ENCODE measurements around the gene PARD6B.

The PARD6B gene

GRCh38 chr20:50721881-50722281 is 9.5 kb upstream of the PARD6B start:
- no peak for TF ChIP-seq JUND (IDR thresholded peaks at IDR 0.05; ENCODE audit: low read depth)
- no peak for DNase-seq (ENCODE audit: low read depth in 1 of 2, low spot score in 1 of 2)
- in situ Hi-C loops (cut with HindIII; ENCODE audit: low pct_unique_long_range_greater_than_20kb, low sequenced_read_pairs), result no loop called here

DNA sequence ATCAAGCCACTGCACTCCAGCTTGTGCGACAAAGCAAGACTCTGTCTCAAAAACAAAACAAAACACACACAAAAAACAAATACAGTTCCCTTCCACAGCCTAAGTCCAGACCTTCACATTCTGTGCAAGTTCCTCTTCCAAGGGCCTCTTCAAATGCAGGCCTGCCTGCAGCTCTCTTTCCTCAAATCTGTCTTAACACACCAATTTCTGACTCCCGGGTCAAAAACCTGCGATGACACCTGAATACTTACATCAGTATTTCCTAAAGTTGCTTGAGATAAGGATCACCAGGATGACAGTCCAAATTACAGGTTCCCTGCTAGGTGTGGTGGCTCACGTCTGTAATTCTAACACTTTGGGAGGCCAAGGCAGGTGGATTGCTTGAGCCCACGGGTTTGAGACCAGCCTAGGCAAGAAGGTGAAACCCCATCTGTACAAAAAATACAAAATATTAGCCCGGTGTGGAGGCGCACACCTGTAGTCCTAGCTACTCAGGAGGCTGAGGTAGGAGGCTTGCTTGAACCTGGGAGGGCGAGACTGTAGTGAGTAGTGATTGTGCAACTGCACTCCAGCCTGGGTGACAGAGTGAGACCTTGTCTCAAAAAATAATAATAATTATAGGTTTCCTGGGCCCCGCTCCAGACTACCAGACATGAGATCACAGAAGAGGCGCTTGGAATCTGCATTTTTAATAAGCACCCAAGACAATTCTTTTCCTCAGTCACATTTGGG is 8.8 kb upstream of the PARD6B start:
- DNase-seq (ENCODE audit: low read depth in 1 of 2, low spot score in 1 of 2), result no peak
- in situ Hi-C loops (cut with HindIII; ENCODE audit: low pct_unique_long_range_greater_than_20kb, low sequenced_read_pairs), result no loop called here
- no peak for TF ChIP-seq JUND (IDR thresholded peaks at IDR 0.05; ENCODE audit: low read depth)

- in situ Hi-C loops (cut with HindIII; ENCODE audit: low pct_unique_long_range_greater_than_20kb, low sequenced_read_pairs), result no loop called here
- no peak for DNase-seq (ENCODE audit: low read depth in 1 of 2, low spot score in 1 of 2)
- TF ChIP-seq JUND (IDR thresholded peaks at IDR 0.05; ENCODE audit: low read depth), result no peak
Measured at GRCh38 chr20:50723672-50724071, 7.7 kb upstream of the PARD6B start.

DNA sequence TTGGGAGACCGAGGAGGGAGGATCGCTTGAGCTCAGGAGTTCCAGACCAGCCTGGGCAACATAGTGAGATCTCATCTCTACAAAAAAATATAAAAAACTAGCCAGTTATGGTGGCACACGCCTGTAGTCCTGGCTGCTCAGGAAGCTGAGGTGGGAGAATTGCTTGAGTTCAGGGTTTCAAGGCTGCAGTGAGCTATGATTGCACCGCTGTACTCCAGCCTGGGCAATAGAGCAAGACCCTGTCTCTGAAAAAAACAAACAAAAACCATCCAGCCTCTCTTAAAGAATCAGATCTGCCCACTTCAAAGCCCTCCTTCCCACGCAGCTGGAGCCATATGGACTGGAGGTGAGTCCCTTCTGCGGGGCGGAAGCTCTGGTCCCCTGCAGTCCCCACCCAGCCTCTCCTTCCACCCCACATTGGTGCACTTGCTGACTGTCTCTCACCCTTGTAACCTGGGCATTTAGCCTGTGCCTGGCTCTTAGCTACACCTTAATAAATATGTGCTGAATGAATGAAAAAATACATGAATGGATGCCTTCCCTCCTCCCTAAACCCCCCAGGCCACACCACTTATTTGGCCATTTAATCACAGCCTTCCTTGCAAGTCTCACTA is 7.2 kb upstream of the PARD6B start:
- no peak for TF ChIP-seq JUND (IDR thresholded peaks at IDR 0.05; ENCODE audit: low read depth)
- no peak for DNase-seq (ENCODE audit: low read depth in 1 of 2, low spot score in 1 of 2)
- in situ Hi-C loops (cut with HindIII; ENCODE audit: low pct_unique_long_range_greater_than_20kb, low sequenced_read_pairs), result no loop called here

GRCh38 chr20:50724851-50725723 is 6.3 kb upstream of the PARD6B start:
- in situ Hi-C loops (cut with HindIII; ENCODE audit: low pct_unique_long_range_greater_than_20kb, low sequenced_read_pairs), result no loop called here
- DNase-seq (ENCODE audit: low read depth in 1 of 2, low spot score in 1 of 2), result peak in 1 of 2 experiments; percentile 93
- no peak; the same call in 1 of the 2 replicates for TF ChIP-seq JUND (IDR thresholded peaks at IDR 0.05; ENCODE audit: low read depth)

DNA sequence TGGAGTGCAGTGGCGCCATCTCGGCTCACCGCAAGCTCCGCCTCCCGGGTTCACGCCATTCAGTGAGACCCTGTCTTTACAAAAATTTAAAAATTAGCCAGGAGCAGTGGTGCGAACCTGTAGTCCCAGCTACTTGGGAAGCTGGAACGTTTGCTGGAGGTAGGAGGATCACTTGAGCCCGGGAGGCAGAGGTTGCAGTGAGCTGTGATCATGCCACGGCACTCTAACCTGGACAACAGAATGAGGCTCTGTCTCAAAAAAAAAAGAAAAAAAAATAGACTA is 5.7 kb upstream of the PARD6B start:
- DNase-seq (ENCODE audit: low read depth in 1 of 2, low spot score in 1 of 2), result no peak
- in situ Hi-C loops (cut with HindIII; ENCODE audit: low pct_unique_long_range_greater_than_20kb, low sequenced_read_pairs), result no loop called here
- no peak for TF ChIP-seq JUND (IDR thresholded peaks at IDR 0.05; ENCODE audit: low read depth)

- TF ChIP-seq JUND (IDR thresholded peaks at IDR 0.05; ENCODE audit: low read depth), result peak; percentile 100
- peak in 1 of 2 experiments; percentile 98 for DNase-seq (ENCODE audit: low read depth in 1 of 2, low spot score in 1 of 2)
- in situ Hi-C loops (cut with HindIII; ENCODE audit: low pct_unique_long_range_greater_than_20kb, low sequenced_read_pairs), result no loop called here
Measured at GRCh38 chr20:50726955-50727791, 4.2 kb upstream of the PARD6B start.

DNA sequence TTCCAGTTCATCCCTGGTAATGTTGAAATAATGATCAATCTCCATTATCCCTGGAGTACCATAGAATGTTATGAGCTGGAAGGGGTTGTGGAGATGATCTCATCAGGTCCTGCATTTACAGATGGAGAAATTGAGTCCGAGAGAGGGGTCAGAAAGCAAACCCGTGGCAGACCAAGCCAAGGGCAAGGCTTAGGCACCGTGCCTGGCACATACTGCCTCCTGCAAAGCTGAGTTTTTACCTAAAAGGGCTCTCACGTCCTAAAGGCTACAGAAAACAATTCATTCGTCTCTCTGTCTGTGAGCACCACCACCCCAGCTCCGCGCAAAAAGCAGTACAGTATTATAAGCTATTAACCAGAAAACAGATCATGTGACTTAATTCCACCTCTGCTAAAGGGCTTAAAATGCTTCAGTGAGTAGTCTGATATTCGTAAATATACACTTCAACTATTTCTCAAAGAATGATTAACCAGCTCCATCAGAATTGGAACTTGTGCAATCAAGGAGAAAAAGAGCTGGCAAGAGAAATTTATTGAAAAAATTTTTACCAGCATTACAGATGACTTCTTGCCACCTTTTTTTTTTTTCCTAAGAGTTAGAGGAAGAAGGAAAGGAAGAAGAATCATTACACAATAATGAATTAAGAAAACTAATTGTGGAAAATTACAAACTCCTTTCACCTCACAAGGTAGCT is 3.4 kb upstream of the PARD6B start:
- no peak for DNase-seq (ENCODE audit: low read depth in 1 of 2, low spot score in 1 of 2)
- no peak for TF ChIP-seq JUND (IDR thresholded peaks at IDR 0.05; ENCODE audit: low read depth)
- in situ Hi-C loops (cut with HindIII; ENCODE audit: low pct_unique_long_range_greater_than_20kb, low sequenced_read_pairs), result no loop called here

- no peak for TF ChIP-seq JUND (IDR thresholded peaks at IDR 0.05; ENCODE audit: low read depth)
- in situ Hi-C loops (cut with HindIII; ENCODE audit: low pct_unique_long_range_greater_than_20kb, low sequenced_read_pairs), result no loop called here
- no peak for DNase-seq (ENCODE audit: low read depth in 1 of 2, low spot score in 1 of 2)
Measured at GRCh38 chr20:50728486-50728980, 2.8 kb upstream of the PARD6B start.

GRCh38 chr20:50728981-50729874 is 2.2 kb upstream of the PARD6B start:
- peak in 1 of 2 experiments; percentile 95 for DNase-seq (ENCODE audit: low read depth in 1 of 2, low spot score in 1 of 2)
- TF ChIP-seq JUND (IDR thresholded peaks at IDR 0.05; ENCODE audit: low read depth), result 0 out of 2 replicates have a peak, but pooled peaks have one; percentile 29
- in situ Hi-C loops (cut with HindIII; ENCODE audit: low pct_unique_long_range_greater_than_20kb, low sequenced_read_pairs), result no loop called here

Data from T47D (cell line).